GM19193 (cell line): ENCODE results near the gene ZPR1.

Source experiments
- POLR2A ChIP-seq: IDR thresholded peaks from 4 replicates; pipeline ENCODE4 v1.6.1; 2011; ENCODE audit not compliant: insufficient read depth, insufficient read length; ENCODE audit errors: extremely low read depth

Gene ZPR1, protein sequence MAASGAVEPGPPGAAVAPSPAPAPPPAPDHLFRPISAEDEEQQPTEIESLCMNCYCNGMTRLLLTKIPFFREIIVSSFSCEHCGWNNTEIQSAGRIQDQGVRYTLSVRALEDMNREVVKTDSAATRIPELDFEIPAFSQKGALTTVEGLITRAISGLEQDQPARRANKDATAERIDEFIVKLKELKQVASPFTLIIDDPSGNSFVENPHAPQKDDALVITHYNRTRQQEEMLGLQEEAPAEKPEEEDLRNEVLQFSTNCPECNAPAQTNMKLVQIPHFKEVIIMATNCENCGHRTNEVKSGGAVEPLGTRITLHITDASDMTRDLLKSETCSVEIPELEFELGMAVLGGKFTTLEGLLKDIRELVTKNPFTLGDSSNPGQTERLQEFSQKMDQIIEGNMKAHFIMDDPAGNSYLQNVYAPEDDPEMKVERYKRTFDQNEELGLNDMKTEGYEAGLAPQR

DNA sequence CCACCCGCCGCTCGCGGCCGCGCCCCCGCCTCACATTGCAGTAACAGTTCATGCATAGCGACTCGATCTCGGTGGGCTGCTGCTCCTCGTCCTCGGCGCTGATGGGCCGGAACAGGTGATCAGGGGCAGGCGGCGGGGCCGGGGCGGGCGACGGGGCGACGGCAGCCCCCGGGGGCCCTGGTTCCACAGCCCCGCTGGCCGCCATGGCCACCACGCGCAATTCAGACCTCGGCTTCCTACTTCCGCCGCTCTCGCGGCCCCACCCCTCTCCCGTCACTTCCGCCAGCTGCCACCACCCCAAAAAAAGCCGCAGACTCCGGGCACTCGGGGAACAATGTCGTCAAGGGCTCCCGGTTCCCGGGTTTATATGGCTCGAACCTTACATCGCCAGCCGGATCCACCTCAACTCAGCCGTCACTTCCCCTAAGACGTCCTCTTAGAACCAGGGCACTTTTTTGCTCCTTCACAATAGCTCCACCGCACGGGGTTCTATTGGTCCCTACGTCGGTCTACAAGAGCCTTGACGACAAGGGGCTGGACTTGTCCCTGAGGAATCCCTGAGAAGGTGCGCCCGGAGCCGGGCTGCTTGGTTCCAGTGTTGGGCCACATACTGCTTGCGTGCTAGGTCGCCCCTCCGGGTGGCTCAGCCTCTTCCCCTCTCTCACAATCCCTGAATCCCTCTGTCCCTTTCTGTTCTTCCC lies at the start of gene ZPR1:
Gene ZPR1, minus strand, starts transcription at position 238 of the 701 bp plus-strand sequence. Its CDS starts 33 bp downstream, at position 205.
- peak; percentile 92 for TF ChIP-seq POLR2A

DNA sequence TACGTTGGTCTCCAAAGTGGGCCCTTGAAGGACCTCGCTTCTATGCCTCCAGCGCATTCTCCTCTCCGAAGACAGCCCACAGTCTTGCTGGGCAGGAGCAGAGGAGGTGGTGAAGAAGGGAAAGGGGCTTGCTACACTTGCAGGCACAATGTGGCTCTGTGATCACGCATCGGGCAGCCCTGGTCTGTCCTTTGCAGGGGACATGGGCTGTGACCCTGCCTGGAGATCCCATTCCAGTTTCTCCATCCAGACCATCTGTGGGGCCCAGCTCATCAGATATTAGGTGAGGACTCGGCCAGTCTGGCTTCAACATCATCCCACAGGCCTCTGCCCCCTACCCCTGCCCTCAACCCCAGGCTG lies 48.8 kb upstream of the ZPR1 start:
- no peak for TF ChIP-seq POLR2A

DNA sequence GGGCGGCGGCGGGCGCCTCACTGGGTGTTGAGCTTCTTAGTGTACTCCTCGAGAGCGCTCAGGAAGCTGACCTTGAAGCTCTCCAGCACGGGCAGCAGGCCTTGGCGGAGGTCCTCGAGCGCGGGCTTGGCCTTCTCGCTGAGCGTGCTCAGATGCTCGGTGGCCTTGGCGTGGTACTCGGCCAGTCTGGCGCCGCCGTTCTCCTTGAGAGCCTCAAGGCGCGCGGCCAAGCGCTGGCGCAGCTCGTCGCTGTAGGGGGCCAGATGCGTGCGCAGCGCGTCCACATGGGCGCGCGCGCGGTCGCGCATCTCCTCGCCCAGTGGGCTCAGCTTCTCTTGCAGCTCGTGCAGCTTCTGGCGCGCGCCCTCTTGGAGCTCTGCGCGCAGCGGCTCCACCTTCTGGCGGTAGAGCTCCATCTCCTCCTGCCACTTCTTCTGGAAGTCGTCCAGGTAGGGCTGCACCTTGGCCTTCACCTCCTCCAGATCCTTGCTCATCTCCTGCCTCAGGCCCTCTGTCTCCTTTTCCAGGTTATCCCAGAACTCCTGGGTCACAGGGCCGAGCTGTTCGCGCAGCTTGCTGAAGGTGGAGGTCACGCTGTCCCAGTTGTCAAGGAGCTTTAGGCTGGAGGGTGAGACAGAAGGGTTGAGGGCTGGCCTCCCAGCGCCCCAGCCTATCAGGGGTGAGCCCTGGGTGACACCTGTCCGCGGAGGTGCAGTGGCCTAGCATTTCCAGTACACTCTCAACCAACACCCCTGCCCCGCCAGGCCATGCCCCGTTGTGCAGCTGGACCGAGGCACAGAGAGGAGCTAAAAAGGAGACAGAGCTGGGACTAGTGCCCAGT lies 48.2 kb upstream of the ZPR1 start:
- peak; percentile 46 for TF ChIP-seq POLR2A

DNA sequence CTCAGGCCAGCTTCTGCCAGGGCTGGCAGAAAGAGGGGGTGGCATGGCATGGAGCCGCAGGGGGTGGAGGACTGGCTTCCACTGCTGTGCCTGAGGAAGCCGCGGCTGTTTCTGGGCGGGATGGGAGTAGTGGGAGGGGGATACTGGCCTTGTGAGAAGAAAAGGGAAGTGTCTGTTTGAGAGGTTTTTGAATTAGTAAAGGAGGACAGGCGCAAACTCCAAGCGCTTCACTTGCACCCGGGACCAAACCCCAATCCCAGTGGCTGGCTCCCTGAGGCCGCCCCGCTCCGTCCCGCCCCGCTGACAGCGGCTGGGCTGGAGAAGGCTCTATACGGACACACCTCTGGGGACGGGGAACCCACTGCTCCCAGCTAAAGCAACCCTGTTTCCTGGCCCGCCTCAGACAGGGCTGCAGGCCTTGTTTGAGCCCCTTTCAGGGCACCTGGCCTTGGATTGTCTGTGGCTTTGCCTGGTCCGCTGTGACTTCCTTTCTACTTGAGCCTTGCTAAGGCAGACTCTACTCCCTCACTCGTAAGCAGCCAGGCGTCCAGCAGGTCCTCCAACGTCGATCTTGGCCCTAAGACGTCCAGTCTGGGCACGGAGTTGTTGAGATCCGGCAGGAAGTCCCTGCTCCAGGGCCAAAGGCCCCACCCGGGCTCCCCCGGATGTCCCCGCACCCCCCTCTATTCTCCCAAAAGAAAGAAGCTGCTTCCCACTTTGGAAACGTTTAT lies 47.4 kb upstream of the ZPR1 start:
- no peak for TF ChIP-seq POLR2A

DNA sequence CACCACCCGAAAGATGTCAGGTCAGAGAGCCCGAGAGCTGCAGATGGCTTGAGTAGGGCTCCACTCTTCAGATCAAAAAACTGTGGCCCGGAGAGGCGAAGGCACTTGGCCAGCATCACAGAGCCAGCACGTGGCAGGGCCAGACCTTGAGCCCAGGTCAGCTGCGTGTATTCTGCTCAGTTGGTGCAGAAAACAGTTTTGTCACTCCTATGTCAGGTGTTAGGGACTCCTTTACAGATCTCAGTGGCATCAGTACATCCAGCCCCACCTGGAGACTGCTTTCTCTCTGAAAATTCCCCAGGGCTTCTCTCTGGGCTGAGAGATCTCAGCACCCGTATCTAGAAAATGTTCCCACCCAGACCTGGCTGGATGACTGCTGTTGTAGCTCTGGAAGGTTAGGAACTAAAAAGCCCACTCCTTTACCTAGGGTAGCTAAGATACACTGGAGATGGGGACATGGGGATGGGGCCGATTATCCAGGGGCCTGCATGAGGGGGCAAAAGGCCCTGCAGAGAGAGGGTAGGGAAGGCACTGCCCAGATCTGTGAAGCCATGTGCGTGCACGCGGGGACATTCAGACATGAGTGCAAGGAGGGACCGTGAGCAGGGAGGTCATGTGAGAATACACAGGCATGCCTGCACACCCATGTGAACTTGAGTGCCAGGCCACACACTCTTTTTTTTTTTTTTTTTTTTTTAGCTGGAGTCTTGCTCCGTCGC lies 46.2 kb upstream of the ZPR1 start:
- TF ChIP-seq POLR2A, result no peak

DNA sequence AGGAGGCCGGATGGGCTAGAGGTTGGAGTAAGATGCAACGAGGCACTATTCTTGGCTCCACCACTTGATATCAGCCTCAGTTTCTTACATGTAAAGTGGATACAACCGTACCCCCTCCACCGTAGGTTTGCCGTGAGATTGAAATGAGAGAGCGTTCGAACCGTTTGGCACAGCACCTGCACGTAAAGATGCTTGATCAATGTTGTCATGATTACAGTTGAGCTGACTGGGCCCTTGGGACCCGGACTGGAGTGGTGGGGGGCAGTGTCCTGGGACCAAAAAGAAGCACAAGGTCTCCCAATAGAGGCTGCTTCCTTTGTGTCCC lies 45.6 kb upstream of the ZPR1 start:
- TF ChIP-seq POLR2A, result no peak

DNA sequence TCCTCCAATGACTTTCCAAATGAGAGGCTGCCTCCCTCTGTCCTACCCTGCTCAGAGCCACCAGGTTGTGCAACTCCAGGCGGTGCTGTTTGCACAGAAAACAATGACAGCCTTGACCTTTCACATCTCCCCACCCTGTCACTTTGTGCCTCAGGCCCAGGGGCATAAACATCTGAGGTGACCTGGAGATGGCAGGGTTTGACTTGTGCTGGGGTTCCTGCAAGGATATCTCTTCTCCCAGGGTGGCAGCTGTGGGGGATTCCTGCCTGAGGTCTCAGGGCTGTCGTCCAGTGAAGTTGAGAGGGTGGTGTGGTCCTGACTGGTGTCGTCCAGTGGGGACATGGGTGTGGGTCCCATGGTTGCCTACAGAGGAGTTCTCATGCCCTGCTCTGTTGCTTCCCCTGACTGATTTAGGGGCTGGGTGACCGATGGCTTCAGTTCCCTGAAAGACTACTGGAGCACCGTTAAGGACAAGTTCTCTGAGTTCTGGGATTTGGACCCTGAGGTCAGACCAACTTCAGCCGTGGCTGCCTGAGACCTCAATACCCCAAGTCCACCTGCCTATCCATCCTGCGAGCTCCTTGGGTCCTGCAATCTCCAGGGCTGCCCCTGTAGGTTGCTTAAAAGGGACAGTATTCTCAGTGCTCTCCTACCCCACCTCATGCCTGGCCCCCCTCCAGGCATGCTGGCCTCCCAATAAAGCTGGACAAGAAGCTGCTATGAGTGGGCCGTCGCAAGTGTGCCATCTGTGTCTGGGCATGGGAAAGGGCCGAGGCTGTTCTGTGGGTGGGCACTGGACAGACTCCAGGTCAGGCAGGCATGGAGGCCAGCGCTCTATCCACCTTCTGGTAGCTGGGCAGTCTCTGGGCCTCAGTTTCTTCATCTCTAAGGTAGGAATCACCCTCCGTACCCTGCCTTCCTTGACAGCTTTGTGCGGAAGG lies 44.8 kb upstream of the ZPR1 start:
- no peak for TF ChIP-seq POLR2A

DNA sequence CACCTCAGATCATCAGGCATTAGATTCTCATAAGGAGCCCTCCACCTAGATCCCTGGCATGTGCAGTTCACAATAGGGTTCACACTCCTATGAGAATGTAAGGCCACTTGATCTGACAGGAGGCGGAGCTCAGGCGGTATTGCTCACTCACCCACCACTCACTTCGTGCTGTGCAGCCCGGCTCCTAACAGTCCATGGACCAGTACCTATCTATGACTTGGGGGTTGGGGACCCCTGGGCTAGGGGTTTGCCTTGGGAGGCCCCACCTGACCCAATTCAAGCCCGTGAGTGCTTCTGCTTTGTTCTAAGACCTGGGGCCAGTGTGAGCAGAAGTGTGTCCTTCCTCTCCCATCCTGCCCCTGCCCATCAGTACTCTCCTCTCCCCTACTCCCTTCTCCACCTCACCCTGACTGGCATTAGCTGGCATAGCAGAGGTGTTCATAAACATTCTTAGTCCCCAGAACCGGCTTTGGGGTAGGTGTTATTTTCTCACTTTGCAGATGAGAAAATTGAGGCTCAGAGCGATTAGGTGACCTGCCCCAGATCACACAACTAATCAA lies 44.0 kb upstream of the ZPR1 start:
- no peak for TF ChIP-seq POLR2A

DNA sequence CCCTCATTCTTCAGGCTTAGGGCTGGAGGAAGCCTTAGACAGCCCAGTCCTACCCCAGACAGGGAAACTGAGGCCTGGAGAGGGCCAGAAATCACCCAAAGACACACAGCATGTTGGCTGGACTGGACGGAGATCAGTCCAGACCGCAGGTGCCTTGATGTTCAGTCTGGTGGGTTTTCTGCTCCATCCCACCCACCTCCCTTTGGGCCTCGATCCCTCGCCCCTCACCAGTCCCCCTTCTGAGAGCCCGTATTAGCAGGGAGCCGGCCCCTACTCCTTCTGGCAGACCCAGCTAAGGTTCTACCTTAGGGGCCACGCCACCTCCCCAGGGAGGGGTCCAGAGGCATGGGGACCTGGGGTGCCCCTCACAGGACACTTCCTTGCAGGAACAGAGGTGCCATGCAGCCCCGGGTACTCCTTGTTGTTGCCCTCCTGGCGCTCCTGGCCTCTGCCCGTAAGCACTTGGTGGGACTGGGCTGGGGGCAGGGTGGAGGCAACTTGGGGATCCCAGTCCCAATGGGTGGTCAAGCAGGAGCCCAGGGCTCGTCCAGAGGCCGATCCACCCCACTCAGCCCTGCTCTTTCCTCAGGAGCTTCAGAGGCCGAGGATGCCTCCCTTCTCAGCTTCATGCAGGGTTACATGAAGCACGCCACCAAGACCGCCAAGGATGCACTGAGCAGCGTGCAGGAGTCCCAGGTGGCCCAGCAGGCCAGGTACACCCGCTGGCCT lies 42.5 kb upstream of the ZPR1 start:
- no peak for TF ChIP-seq POLR2A

DNA sequence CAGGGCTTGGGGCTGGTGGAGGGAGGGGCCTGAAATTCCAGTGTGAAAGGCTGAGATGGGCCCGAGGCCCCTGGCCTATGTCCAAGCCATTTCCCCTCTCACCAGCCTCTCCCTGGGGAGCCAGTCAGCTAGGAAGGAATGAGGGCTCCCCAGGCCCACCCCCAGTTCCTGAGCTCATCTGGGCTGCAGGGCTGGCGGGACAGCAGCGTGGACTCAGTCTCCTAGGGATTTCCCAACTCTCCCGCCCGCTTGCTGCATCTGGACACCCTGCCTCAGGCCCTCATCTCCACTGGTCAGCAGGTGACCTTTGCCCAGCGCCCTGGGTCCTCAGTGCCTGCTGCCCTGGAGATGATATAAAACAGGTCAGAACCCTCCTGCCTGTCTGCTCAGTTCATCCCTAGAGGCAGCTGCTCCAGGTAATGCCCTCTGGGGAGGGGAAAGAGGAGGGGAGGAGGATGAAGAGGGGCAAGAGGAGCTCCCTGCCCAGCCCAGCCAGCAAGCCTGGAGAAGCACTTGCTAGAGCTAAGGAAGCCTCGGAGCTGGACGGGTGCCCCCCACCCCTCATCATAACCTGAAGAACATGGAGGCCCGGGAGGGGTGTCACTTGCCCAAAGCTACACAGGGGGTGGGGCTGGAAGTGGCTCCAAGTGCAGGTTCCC lies 41.8 kb upstream of the ZPR1 start, which contains the start of gene APOC3:
Gene APOC3, plus strand, starts transcription at position 383 of the 659 bp plus-strand sequence. CDS start 676 bp downstream, outside the sequence.
- no peak for TF ChIP-seq POLR2A
